HG02588 (cell line): ENCODE measurements around the gene NEDD4L.

Experiments used
- ATAC-seq: cut with Tn5 transposase; IDR thresholded peaks from one replicate; pipeline ENCODE4 v1.9.1; 2021; ENCODE audit warnings: mild to moderate bottlenecking, moderate library complexity; ENCODE audit not compliant: unreplicated experiment

The NEDD4L gene

DNA sequence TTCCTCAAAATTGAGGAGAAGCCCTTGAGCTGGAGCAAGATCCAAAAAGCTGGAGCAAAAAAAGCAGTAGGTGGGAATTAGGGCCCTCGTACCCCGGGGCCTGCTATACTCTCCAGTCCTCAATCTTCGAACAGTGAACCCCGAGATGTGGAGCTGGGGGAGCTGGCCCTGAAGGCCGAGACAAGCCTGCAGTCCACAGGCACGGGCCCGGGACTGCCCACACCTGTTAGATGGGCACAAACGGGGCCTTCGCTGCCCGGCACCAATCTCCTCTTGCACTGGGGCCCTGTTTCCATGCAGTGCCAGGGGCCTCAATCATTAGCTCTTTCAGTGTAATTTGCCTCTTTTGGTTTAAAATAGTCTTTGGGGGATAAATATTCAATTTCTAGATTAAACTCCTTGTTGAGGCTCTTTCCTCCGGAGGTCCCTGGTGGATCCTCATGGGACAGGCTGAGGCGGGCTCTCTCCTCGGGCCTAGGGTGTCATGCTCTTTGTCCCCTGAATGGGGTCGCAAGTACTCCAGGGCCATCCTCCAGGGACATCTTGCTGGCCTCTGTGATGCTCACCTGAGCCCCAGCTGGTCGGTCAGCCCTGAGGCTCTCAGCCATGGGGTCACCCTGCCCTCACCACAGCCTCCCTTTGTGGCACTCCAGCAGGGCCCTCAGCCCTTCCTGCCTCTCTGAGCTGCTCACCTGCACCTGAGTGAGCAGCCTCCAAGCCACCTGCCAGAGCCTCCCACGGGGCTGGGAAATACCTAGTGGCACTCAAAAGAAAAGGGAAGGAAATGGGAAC is 361.3 kb downstream of the NEDD4L start:
- no peak for ATAC-seq

DNA sequence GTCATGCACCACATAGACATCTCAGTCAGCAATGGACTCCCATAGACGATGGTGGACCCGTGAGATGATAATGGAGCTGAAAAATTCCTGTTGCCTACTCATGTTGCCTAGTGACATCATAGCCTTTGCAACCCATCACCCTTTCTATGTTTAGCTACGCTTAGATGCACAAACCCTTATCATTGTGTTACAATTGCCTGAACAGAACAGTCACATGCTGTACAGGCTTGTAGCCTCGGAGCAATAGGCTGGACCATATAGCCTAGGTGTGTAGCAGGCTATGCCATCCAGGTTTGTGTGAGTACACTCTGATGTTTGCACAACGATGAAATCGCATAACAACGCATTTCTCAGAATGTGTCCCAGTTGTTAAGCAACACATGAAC is 363.2 kb downstream of the NEDD4L start:
- ATAC-seq = no peak

DNA sequence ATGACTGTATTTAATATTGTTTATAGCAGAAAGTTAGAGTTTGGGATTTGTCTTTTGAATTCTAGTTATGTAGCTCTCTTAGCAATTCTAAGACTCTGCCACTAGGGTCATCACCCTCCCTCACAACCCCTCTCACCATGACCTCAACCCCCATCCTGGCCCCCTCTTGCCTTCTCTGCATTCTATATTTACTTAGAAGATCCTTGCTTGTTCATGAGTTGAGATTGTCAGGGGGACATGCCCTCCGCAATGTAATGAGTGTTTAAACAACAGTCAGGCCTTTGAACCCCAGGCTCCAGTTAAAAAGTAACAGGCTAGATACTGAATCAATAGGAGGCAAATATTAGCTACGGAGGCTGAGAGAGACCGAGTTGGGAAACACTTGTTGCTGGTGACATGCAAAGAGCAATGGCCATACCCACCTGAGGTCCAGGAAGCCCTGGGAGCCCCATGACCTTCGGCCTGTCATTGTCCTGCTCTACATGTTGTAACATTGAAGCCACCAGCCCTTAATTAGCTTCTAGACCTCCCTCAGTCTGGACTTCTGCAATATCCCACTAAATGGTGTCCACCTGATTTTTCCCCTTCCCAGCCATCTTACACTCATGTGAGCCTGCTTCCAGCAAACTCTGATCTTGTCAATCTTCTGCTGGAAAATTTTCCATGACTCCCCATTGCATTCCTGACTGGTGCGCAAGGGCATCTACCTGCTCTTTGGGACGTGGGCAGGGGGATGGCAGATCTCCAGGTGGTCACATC is 363.8 kb downstream of the NEDD4L start:
- ATAC-seq = no peak

DNA sequence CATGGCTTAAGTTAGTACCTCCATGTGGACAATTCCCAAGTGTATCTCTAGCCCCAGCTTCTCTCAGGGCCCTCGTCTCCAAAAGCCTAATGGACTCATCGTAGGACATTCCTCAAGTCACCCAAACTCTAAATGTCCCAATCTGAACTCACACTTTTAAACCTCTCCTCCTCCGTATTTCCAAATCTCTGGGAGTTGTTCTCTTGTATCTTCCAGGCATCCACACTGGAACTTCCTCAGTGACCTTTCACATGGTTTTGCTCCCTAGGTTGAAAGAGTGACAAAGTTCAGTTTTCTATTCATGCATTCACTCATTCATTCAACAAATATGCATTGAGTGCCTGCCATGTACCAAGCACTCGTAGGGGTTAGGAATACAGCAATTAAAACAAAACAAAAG is 364.6 kb downstream of the NEDD4L start:
- no peak for ATAC-seq

DNA sequence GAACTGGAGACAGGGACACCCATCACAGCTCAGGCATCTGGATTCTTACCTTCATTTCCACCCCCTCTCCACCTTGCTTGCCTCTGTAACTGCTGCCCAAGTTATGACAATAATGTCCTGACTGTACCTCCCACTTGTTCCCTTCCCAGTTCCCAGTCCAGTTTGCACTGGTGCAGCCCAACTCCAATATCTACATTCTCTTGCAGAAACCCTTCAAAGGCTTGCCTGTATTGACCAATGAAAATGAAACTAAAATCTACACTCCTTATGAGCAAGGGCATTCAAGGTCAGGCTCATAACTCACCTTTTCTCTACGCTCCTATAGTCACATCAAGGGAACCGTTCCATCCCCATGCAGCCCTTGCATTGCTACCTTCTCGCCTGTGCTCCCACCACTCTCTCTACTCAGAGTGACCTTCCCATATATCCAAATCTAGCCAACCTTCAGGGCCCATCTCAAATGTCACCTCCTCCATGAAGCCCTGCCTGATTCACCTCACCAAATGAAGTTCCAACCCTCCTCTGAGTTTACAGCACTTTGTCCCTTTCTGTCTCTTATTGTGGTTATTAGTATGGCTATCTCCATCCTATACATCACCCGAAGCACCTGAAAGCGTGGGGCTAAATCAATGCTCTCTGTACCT is 365.9 kb downstream of the NEDD4L start:
- no peak for ATAC-seq

DNA sequence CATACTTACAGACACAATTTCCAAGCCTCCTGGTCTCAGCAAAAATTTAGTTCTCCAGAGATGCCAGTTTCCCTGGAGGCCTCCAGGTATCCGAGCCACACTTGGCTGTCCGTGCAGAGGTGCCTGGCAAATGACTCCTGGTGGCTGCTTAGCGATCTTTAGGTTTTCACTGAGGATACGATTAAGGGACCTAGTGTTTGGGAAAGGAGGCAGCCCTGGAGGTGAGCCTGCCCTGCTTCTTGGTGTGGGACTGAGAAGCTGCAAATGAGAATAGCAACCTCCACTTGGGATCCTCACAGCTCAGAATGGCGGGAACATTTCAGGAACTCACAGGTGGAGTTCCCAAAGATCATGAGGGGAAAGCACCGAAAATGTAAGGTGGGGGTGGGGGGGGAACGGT is 367.3 kb downstream of the NEDD4L start:
- no peak for ATAC-seq

DNA sequence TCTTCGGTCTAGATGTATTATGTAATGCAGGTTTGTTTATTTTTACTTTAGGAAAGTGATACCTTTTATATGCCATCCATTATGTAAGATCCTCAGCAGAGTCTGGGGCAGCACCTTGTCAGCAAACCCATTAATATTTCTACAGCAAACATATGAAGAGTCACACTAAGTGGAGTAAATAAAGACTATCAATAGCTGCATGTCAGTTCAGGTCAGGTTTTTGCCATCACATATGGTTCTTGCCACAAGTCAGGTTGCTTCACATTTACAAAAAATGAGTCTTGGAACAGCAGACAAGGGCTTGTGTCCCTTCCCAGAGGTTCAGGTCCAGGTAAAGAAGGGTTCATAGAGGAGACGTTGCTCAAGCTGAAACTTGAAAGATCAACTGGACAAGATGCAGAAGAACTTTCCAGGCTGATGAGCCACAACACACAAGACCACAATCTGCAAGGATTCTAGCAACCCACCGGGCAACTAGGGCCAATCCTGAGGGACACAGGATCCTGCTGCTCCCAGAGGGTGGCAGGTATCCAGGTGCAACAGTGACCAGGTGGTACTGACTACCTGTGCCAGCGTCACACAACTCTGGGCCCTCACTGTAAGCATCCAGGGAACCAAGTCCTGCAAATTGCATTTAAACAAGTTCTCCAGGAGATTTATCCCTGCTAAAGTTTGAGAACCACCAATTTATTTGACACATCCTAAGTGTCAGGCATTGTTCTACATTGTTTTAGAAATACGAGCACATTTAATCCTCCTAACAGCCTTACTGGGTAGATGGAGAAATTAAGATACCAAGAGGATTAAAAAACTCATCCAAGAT is 369.0 kb downstream of the NEDD4L start:
- no peak for ATAC-seq

DNA sequence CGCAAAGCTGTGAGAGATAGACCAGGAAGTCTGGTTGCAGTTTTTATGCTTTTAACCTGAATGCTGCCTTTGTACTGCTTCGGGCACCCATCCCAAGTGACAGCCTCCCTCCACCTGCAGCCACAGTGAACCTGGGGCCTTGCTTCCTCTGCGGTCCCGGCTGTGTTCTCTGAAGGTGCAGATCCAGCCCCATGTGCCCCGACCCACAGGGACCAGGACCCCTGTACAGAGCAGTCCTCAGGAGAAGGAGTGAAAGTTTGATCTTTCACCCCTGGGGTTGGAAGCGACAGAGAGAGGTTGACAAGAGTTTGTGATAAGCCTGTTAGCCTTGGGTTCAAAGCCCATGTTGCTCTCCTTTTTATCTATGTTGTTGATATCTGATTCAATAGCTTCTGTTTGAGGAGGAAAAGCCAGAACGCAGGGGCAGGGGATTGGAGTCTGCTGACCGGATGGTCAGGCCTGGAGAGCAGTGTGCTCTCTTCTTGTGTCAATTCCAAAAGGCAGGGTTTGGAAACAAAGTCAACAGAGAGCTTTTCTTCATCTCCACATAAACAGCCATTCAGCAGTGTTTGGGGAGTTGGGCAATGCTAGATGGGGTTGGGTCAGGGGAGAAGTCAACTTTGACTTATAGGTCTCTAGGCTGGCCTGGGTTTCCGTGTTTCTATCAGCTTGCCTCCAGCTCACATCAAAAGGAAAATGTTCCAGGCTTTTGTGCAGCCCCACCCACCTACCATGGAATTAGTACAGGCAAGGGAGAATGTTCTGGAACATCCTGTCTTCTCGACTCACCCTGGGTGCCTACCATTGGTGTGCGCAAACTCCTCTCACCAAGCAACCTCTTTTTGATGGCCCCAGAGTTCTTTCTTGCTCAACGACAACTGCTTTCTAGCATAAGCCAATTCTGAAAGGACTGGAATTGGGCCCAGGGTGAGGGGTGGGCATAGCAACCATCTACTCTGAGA is 369.9 kb downstream of the NEDD4L start:
- no peak for ATAC-seq

DNA sequence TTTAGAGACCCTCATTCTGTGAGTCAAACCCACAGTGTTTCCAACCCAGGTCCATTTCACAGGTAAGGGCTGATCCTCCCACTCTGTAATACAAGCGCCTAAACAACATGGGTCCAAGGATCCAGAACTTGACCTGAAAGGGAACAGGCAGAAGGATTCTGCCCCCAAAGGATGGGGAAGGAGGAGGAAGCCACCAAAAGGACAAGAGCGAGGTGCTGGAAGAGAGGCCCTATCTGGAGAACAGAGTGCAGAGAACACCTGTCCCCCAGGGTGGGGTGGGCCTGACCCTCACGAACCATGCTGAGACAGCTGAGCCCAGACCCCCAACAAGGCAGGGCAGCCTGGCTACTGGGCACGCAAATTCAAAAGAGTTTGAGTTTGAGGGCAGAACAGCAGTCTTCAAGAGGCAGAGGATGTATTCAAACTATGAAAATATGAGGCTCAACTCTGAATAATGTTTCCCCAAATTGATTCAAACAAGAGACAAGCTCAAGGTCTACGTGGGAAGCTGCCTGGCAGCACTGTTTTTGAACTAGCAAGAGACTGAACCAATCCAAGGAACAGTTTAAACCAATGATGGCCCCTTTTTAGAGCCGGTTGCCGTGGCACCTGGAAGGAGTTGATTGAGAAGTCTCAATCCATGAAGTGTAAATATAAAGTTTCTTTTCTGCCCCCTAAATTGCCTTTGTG is 372.1 kb downstream of the NEDD4L start:
- ATAC-seq = no peak

DNA sequence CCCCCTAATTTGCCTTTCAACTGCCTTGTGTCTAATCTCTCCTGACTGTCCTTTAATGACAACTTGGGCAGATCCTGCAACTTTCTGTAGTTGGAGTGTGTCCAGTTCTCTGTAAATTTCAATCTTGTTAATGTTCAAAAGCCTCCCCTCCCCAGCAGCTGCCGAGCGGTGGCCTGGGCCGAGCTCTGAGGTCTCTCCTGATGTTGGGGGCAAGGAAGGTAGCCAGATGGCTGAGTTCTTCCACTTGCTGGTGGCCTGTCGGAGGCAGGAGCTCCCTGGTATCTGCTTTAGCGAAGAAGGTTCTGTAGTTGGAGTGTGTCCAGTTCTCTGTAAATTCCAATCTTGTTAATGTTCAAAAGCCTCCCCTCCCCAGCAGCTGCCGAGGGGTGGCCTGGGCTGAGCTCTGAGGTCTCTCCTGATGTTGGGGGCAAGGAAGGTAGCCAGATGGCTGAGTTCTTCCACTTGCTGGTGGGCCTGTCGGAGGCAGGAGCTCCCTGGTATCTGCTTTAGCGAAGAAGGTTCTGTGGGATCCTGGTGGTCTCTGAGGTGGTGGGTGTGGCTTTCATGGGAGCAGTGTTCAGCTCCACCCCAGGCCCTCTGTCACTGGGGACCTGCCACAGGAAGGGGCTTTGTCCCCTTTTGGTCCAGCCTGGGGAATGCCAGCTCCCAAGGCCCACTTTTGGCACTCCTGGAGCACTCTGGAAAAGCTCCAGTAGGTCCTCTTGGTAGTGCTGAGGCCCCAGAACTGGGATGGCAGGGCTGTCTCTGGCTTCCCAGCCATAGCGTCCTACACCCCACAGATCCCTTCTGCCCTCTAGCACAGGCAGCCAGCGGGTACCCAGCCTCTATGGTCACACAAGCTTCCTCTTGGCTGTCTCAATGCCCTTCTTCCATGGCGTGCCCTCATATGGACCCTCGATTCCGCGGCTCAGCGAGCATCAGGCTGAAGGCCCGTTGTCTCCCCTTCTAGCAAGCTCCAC is 373.0 kb downstream of the NEDD4L start:
- ATAC-seq = no peak

DNA sequence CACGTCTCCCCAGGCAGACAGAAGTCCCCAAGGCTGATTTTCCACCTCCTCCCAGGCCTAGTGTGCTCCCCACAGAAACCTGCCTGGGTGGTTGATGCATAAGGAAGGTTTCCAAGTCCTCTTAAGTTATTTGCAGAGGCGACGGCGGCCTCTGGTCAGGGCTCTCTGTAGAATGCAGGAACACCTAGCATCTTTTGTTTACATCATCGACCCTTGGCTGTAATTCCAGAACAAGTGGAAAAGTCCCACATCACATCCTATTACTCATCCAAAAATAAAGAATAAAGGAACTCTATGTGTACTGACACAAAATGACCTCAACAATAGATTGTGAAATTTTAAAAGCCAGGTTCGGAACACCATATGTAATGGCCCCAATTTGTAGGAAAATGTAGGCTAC is 373.7 kb downstream of the NEDD4L start:
- no peak for ATAC-seq

DNA sequence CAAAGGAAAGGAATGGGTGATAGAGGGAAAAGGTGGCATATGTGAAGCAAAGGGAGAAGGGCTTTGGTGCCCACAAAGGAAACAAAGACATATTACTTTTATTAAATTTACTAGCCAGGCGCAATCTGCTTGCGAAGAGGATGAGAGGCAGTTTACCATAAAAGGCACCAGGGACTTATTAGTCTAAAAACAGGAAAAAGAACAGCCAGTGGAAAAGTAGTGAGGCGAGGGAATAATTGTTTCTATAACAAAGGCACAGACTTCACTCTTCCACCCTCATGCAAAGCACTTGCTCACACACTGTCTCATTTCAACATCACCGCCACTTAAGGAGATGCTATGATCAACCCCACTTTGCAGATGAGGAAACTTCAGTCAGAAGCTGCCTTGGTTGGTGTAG is 374.3 kb downstream of the NEDD4L start:
- no peak for ATAC-seq

DNA sequence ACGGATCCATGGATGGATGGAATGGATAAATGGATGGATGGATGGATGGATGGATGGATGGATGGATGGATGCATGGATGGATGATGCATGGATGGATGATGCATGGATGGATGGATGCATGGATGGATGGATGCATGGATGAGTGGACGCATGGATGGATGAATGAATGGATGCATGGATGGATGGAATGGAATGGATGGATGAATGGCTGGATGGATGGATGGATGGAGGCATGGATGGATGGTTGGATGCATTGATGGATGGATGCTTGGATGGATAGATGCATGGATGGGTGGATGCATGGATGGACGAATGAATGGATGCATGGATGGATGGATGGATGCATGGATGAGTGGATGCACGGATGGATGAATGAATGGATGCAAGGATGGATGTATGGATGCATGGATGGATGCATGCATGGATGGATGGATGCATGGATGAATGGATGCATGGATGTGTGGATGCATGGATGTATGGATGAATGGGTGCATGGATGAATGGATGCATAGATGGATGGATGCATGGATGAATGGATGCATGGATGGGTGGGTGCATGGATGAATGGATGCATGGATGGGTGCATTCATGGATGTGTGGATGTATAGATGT is 375.7 kb downstream of the NEDD4L start:
- no peak for ATAC-seq

DNA sequence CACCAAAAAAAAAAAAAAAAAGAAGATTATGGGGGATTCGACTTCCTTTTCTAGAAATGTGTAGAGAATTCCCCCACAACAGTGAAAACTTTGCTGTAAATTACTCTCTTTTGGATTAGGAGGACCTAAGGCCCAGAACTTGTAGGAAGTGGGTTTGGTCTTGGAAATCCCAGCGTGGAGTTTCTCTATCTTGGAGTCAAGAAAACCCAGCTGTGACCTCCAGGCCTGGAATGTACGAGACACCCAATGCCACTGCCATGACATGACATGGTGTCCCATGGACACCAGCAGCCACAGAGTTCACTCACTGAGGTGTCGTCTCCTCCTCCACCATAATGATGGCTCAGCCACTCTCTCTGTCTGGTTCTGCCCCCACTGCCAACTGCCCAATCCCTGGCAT is 382.6 kb downstream of the NEDD4L start:
- ATAC-seq = no peak

DNA sequence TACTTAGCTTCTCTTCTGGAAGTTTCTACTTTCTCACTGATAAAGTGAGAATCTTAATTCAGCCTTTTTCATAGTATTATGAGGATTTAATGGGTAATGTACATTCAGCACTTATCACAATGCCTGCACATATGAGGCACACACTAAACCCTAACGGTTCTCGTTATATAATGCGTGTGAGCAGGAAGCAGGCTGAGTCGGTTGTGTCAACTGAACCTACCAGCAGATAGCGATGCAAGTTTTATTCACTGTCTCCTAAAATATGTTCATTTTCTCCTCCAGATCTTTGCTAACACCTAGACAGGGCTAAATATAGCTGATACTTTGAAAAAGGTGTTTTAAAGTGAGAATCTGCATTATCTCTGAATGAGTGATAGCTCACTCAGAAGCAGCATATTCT is 383.3 kb downstream of the NEDD4L start:
- no peak for ATAC-seq

DNA sequence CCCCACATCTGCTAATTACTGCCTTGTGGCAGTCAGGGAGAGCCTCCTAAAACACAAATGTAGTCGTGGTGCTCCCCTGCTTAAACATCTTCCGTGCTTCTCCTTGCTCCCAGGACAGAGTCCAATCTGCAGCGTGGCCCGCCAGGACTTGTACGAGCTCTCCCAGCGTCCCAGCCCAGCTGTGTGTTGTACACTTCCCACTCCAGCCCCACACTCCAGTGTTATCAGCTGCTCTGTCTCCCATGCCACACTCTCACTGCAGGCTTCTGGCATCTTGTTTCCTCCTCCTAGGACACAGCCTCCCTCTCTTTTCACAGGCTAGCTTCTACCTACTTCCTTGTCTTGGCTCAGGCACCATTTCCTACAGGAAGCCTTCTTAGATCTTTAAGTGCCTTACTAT is 385.4 kb downstream of the NEDD4L start:
- no peak for ATAC-seq

DNA sequence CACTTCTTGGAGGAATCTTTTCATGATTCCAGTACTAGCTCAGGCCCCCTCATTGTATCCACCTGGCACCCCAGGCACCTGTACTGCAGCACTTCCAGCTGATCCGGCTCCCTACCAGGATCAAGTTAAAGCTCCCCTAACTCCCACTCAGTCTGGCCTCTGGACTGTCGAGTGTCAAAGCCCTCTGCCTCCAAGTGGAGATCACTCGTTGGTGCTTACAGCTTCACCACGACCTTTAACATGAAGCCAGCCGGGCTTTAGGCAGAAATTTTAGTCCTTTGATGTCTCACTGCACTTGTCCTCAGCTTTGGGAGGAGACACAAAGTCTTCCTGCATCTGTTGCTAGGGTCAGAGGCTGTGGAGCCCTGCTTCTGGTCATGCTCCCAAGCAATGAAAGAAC is 387.2 kb downstream of the NEDD4L start:
- no peak for ATAC-seq
